Esophagus squamous epithelium (tissue), 4 donors: ENCODE measurements around the gene FUT9.

Experiments used
- CTCF ChIP-seq, 6 experiments: fragments of 450-650 bp in 4 of 6; fragments of 200-600 bp in 2 of 6; sonication (generic) in 2 of 6; IDR thresholded peaks; one replicate each; pipeline ENCODE4 v1.5.1; 2016 to 2019; ENCODE audit warnings: antibody characterized with exemption in 6 of 6, mild to moderate bottlenecking in 4 of 6, moderate library complexity in 4 of 6
- POLR2A ChIP-seq, 4 donors: fragments of 450-650 bp; IDR thresholded peaks; one replicate each; pipeline ENCODE4 v1.6.1; 2017; ENCODE audit warnings: antibody characterized with exemption in 4 of 4, mild to moderate bottlenecking in 4 of 4, moderate library complexity in 3 of 4

- TF ChIP-seq CTCF (IDR thresholded peaks at IDR 0.05): no peak
- no peak for TF ChIP-seq POLR2A (IDR thresholded peaks at IDR 0.05)
These were observed 44.5 kb downstream of the FUT9 start for GRCh38 chr6:96060249-96060648.
